GM18861 (cell line): ENCODE measurements around the gene ACAT2.
"Not testable (repeated sequence)": the region's sequence is repeated elsewhere in the genome, so short reads cannot be mapped to it uniquely, and the experiment has no call there.

Experiments
- ATAC-seq: cut with Tn5 transposase; IDR thresholded peaks from one replicate; pipeline ENCODE4 v1.9.1; 2021; ENCODE audit not compliant: unreplicated experiment

ACAT2 gene

GRCh38 chr6:159762681-159763293, 942 bp downstream of the ACAT2 start:
- ATAC-seq = no peak

- ATAC-seq = no peak
These were observed 5.1 kb downstream of the ACAT2 start for GRCh38 chr6:159766906-159767305.

GRCh38 chr6:159769470-159769869, 7.6 kb downstream of the ACAT2 start:
- no peak for ATAC-seq

- no peak for ATAC-seq
These were observed 10.4 kb downstream of the ACAT2 start for GRCh38 chr6:159772196-159772595.

GRCh38 chr6:159777240-159777904, 15.5 kb downstream of the ACAT2 start:
- ATAC-seq = no peak

GRCh38 chr6:159778131-159778530, 16.3 kb downstream of the ACAT2 start:
- ATAC-seq = no peak

GRCh38 chr6:159778542-159779103, 16.8 kb downstream of the ACAT2 start:
- ATAC-seq = no peak

- ATAC-seq = no peak
These were observed 26.4 kb downstream of the ACAT2 start for GRCh38 chr6:159788276-159788675.

- ATAC-seq = no peak
These were observed 27.0 kb downstream of the ACAT2 start for GRCh38 chr6:159788753-159789376.

GRCh38 chr6:159789377-159790148, 27.7 kb downstream of the ACAT2 start, which contains the start of gene TCP1:
TSS of gene TCP1 (minus strand) at chr6:159789602. CDS start at chr6:159789468, 134 bp downstream.
- peak; percentile 71 for ATAC-seq

GRCh38 chr6:159790149-159790955, 28.5 kb downstream of the ACAT2 start, which contains the start of gene MRPL18:
TSS of gene MRPL18 (plus strand) at chr6:159790467. CDS start at chr6:159790588, 121 bp downstream.
- ATAC-seq = peak; percentile 81

GRCh38 chr6:159790956-159791598, 29.2 kb downstream of the ACAT2 start:
- no peak for ATAC-seq

- not testable (repeated sequence) for ATAC-seq
These were observed 33.1 kb downstream of the ACAT2 start for GRCh38 chr6:159794976-159795375.

- no peak for ATAC-seq
These were observed 35.7 kb downstream of the ACAT2 start for GRCh38 chr6:159797554-159797953.

GRCh38 chr6:159800141-159800865, 38.5 kb downstream of the ACAT2 start, which contains the start of gene PNLDC1:
TSS of gene PNLDC1 (plus strand) at chr6:159800276. CDS start at chr6:159800308, 32 bp downstream.
- ATAC-seq = no peak

- no peak for ATAC-seq
These were observed 40.1 kb downstream of the ACAT2 start for GRCh38 chr6:159801935-159802334.

GRCh38 chr6:159804504-159804903, 42.7 kb downstream of the ACAT2 start:
- no peak for ATAC-seq

GRCh38 chr6:159805440-159806020, 43.7 kb downstream of the ACAT2 start:
- no peak for ATAC-seq
